ENCODE results near the gene PUM2. TPM values are rescaled to one million over a fixed set of nuclear protein-coding genes. Genes with fewer than 3 reads are reported as not detected.
"Not testable (repeated sequence)": the region's sequence is repeated elsewhere in the genome, so short reads cannot be mapped to it uniquely, and the experiment has no call there.

The PUM2 gene
- total RNA-seq, 2 donors from 2014 or later: 87.7 to 119 TPM

- H3K36me3 ChIP-seq: no peaks in the 10 kb centered on the region
These were observed 68.8 kb downstream of the PUM2 start for GRCh38 chr2:20281876-20282275.

GRCh38 chr2:20273042-20273441, 77.6 kb downstream of the PUM2 start:
- no peak for DNase-seq
- no peaks in the 10 kb centered on the region for H3K9me3 ChIP-seq
- TF ChIP-seq, protein P1, sequence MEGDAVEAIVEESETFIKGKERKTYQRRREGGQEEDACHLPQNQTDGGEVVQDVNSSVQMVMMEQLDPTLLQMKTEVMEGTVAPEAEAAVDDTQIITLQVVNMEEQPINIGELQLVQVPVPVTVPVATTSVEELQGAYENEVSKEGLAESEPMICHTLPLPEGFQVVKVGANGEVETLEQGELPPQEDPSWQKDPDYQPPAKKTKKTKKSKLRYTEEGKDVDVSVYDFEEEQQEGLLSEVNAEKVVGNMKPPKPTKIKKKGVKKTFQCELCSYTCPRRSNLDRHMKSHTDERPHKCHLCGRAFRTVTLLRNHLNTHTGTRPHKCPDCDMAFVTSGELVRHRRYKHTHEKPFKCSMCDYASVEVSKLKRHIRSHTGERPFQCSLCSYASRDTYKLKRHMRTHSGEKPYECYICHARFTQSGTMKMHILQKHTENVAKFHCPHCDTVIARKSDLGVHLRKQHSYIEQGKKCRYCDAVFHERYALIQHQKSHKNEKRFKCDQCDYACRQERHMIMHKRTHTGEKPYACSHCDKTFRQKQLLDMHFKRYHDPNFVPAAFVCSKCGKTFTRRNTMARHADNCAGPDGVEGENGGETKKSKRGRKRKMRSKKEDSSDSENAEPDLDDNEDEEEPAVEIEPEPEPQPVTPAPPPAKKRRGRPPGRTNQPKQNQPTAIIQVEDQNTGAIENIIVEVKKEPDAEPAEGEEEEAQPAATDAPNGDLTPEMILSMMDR (IDR thresholded peaks at IDR 0.05): no peak
- H3K4me1 ChIP-seq: no peaks in the 10 kb centered on the region
- no peak overlapping the region for H3K4me3 ChIP-seq
- H3K27me3 ChIP-seq: no peaks in the 10 kb centered on the region
- H3K27ac ChIP-seq: no peak overlapping the region
- H3K36me3 ChIP-seq: no peaks in the 10 kb centered on the region
- H3K9ac ChIP-seq (ENCODE audit: low read depth in 2 of 2, low read length in 2 of 2): no peak overlapping the region
- intact Hi-C loops (cut with DNase I): no loop called here

More at GRCh38 chr2:20281876-20282275, 68.8 kb downstream of the PUM2 start:
- Histone ChIP-seq H3K9me3 (no peaks in the 10 kb centered on the region), H3K27ac (no peak overlapping the region), H3K4me3 (no peak overlapping the region), H3K9ac (ENCODE audit: low read depth in 2 of 2, low read length in 2 of 2) (no peak overlapping the region), H3K27me3 (no peaks in the 10 kb centered on the region), H3K4me1 (no peaks in the 10 kb centered on the region)
- TF ChIP-seq, protein P1 (IDR thresholded peaks at IDR 0.05): no peak
- DNase-seq: no peak
- intact Hi-C loops (cut with DNase I): no loop called here

DNA sequence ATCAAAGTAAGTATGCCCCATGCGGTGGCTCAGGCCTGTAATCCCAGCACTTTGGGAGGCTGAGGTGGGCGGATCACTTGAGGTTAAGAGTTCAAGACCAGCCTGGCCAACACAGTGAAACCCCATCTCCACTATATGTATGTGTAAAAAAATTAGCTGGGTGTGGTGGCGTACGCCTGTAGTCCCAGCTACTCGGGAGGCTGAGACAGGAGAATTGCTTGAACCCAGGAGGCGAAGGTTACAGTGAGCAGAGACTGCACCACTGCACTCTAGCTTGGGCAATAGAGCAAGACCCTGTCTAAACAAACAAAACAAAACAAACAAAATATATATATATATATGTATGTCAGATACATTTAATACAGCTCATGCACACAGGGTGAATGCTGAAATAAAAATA, 82.3 kb downstream of the PUM2 start:
- H3K9me3 ChIP-seq; intact Hi-C loops (cut with DNase I); H3K4me1 ChIP-seq; DNase-seq; H3K4me3 ChIP-seq; H3K36me3 ChIP-seq; H3K27ac ChIP-seq; H3K27me3 ChIP-seq; H3K9ac ChIP-seq (ENCODE audit: low read depth in 2 of 2, low read length in 2 of 2): not testable (repeated sequence)

DNA sequence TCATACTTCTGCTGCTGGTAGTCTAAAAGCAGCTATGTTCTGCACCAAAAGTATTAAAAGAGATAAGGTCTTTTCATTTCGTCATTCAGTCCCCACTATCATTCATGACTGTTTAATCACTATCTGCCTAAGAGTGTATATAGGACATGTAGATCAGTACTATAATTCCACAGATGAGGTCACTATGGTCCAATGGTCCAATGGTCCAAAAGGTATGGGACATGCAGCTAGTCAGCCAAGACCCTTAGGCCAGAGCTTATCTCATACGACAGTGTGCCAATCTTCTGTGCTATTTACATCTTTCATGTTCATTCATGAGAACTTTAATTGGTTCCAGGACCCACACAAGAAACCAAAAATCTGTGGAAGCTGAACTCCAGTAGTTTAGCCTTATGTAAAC, 83.1 kb downstream of the PUM2 start:
- no peak overlapping the region for H3K4me3 ChIP-seq
- H3K9me3 ChIP-seq: no peaks in the 10 kb centered on the region
- DNase-seq: no peak
- H3K36me3 ChIP-seq: no peaks in the 10 kb centered on the region
- H3K9ac ChIP-seq (ENCODE audit: low read depth in 2 of 2, low read length in 2 of 2): no peak overlapping the region
- no peak overlapping the region for H3K27ac ChIP-seq
- intact Hi-C loops (cut with DNase I): no loop called here
- no peaks in the 10 kb centered on the region for H3K4me1 ChIP-seq
- no peaks in the 10 kb centered on the region for H3K27me3 ChIP-seq
- TF ChIP-seq, protein P1 (IDR thresholded peaks at IDR 0.05): no peak

DNA sequence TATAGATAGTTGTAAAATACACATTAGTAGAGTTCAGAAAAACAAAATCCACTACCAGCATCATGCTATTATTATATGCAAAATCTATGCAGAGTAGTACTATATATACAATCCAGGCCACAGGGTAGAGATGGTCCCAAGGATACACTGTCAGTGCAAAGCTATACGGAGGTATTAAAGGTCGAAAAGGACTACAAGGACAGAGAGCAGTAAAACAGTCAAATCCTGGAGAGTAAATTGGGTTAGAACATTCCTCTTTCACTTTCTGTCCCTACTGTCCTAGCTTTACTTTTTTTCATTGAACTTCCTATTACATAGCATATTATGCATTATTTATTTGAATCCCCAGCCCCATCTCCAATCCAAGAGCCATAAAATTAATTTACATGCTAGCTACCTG, 86.0 kb downstream of the PUM2 start:
- no peaks in the 10 kb centered on the region for H3K27me3 ChIP-seq
- no peaks in the 10 kb centered on the region for H3K4me1 ChIP-seq
- DNase-seq: no peak
- no peak overlapping the region for H3K27ac ChIP-seq
- no peaks in the 10 kb centered on the region for H3K9me3 ChIP-seq
- no peak overlapping the region for H3K9ac ChIP-seq (ENCODE audit: low read depth in 2 of 2, low read length in 2 of 2)
- no peak overlapping the region for H3K4me3 ChIP-seq
- H3K36me3 ChIP-seq: no peaks in the 10 kb centered on the region
- intact Hi-C loops (cut with DNase I): no loop called here
- TF ChIP-seq, protein P1 (IDR thresholded peaks at IDR 0.05): no peak

DNA sequence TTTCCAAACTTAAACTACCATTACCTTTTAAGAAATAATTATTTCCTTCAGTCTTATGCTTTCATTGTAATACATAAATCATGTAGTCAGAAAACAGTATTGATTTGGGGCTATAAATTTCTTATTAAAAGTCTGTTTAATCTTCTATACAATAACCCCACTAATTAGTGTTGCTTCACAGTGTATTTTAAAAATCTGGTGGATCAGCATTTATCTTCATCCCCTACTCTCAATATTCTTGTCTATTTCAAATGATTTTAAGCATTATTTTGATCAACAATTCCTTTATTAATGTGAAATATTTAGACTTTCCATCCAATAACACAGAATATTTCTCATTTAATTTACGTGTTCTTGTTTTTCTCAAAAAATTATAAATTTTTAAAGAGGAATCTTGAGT, 93.2 kb downstream of the PUM2 start:
- intact Hi-C loops (cut with DNase I): no loop called here
- no peak overlapping the region for H3K4me3 ChIP-seq
- H3K9ac ChIP-seq (ENCODE audit: low read depth in 2 of 2, low read length in 2 of 2): no peak overlapping the region
- no peaks in the 10 kb centered on the region for H3K27me3 ChIP-seq
- no peaks in the 10 kb centered on the region for H3K4me1 ChIP-seq
- no peaks in the 10 kb centered on the region for H3K9me3 ChIP-seq
- no peak for DNase-seq
- no peaks in the 10 kb centered on the region for H3K36me3 ChIP-seq
- TF ChIP-seq, protein P1 (IDR thresholded peaks at IDR 0.05): no peak
- H3K27ac ChIP-seq: no peak overlapping the region

Measured in colonic mucosa (tissue), 4 donors.